Suppressor macrophage treated with lipopolysaccharide for 1 hour (primary cell): Measurements from ENCODE around the gene SCN2A.

Experiments
- DNase-seq, 3 donors: peaks; one replicate each; pipeline ENCODE4 v3.0.0-alpha.2; 2020 to 2022

Gene SCN2A

DNA sequence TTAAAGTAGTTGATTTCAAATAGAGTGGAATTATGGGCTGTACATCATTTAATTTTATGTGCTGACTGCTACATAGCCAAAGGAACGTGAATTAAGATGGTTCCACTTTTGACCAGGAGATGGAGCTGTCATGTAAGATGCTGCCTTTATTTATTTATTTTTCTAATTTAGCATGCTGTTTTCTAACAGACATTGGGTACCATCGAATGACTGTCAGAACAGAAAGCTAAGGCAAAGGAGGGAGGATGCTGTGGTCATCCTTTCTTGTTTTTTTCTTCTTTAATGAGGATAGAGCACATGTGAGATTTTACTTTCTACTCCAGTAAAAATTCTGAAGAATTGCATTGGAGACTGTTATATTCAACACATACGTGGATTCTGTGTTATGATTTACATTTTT is at the start of gene SCN2A:
SCN2A (plus strand) TSS at position 185 of the 400 bp plus-strand sequence. CDS start 56,410 bp downstream, outside the sequence.
- peak; percentile 46 to 63 (median 54) for DNase-seq

DNA sequence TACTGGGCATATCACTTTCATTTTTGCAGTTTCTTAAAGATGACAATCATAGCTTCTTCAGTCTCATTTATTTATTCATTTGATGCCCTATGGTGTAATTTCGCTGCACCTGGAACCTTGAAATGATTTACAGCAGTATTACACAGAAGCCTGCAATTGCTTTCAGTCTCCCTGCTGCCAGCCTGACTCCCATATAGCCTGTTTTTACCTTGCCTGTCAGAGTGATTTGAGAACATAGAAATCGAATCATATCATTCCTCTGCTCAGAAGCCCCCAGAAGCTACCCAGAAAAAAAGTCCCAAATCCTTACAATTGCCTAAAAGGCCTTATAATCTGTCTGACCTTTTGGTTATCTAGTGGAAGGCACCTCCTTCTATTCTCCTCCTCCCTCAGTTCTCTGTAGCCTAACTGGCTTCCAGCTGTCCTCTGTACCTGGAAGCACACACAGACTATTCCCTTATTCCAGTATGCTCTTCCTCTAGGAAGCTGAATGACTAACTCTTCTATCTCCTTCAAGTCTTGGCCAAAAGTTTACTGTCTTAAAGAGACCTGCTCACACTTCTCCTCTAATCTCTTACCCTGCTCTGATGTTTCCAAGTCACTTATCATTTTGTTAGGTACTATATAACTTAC is 48.0 kb upstream of the SCN2A start:
- DNase-seq: no peak

- DNase-seq: no peak
Observed at GRCh38 chr2:165192729-165193128, 46.5 kb upstream of the SCN2A start.

DNA sequence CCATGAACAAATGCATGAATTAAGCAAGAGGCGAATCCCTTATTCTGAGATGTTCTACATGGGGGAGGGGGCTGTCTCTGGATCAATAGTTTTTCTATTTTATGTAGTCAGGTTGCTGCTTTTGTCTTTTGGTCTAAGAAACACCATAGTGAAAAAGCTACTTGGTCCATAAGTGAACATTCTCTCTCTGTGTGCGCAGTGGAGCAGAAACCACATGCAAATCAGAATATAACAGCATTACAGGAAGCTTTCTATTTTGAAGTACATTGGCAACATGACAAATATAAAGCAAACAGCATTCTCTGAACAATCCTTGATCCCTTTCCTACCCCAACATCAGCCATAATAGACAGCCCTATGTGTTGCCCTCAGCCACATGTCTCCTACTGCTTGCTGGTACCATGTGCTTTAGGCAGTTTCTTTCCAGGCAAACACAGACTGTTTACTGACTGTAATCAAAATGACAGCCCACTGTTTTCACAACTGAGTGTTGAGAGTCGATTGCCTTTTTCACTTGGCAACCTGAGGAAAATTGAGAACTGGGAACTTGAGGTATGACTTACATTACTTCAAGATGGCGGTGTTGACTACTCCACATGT is 45.9 kb upstream of the SCN2A start:
- DNase-seq: no peak

- no peak for DNase-seq
Observed at GRCh38 chr2:165196411-165196810, 42.8 kb upstream of the SCN2A start.

DNA sequence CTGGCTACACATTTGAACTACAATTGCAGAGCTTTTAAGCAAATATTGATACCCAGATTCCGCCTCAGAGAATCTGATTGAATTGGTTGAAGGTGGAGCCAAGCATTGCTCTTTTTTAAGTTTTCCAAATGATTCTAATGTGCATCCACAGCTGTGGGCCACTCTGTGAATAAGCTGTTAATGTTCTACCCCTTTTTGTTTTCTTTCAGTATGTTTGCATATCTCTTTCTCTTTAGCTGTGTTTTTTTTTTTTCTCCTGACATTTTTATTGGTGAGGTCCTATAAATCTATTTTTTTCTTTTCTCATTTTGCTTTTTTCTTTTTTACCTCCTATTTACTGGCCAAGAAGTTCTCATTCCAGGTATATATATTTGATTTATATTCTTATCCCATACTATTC is 41.9 kb upstream of the SCN2A start:
- DNase-seq: no peak

DNA sequence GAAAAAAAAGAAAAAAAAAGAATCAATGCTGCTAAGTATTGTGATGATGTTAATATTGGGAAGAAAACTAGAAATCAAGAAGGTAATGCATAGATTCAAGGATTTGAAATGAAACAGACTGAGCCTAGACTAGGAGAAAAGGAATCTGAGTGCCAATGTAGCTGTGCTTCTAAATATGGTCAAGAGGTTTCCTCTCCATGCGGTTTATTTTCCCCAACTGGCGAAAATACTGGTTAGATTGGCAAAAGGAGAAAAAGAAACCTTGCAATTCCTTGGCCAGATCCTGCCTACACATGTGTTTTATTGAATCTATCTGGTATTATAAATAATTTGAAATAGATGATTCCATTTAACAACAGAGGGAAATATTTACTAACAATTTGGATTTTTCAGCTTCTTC is 41.0 kb upstream of the SCN2A start:
- DNase-seq: no peak

- DNase-seq: no peak
Observed at GRCh38 chr2:165202239-165202638, 37.0 kb upstream of the SCN2A start.

DNA sequence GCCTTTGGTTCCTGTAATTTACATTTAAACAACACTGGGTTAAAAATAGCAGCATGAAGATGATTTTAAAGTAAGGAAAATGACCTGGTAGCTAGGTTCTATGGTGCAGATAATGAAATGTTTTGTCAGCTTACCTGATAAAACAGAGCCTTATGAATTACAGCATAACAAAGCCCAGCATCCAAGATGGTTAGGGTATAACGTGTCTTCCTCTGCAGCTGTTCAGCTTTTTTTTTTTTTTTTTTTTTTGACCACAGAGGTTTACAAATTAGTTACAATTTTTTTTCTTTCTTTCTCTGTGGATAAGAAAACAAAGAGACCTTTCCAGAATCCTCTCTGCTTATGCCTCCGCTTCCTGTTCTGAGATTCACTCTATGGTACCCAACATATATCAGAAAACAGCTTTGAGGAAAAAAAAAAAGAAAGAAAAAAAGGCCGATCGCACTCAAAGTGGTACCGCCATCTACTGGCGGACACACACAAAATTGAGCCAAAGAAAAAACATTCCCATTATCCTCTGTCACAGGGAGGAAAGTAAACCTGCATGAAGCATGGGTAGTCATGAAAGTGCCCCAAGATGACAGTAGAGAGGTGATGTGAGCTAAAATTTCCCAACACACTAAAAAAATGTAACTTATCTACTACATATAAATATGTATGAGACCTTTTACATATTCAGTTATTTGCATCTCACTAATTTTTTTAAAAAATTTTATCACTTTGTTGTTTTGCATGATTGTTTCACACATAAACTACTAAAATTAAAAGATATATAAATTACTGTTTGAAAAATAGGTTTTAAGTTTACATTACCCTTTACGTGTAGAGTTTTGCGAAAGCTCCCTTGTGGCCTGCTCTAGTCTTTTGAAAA is 35.3 kb upstream of the SCN2A start, which contains the start of gene SCN3A:
SCN3A (minus strand) TSS at position 362 of the 871 bp plus-strand sequence. CDS start 27,656 bp downstream, outside the sequence.
- DNase-seq: peak; percentile 31 to 49 (median 49)

DNA sequence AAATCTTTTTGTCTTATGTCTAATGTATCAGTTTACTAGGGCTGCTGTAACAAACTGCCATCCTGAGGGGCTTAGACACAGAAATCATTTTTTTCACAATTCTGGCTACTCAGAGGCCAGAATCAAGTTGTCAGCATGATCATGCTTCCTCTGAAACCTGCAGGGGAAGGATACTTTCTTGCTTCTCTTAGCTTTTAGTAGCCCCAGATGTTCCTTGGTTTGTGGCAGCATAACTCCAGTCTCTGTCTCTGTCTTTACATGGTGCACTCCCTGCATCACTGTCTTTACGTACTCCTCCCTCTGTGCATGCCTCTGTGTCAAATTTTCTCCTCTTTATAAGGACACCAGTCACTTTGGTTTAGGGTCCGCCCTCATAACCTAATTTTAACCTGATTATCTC is 33.3 kb upstream of the SCN2A start:
- DNase-seq: no peak

DNA sequence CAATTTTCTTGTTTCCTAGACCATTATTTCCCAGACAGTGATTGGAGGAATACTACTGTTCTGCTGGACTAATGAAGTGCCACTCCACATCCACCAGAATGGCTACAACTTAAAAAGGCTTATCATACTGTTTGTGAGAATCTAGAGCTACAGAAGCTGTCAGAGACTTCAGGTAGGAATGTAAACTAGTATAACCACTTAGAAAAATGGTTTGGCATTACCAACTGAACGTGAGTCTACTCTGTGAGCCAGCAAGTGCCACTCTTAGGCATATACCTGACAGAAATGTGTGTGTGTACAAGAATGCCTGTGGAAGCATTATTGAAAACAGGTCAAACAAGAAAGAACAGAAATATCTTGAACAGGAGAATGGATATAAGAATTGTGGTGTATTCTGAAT is 31.1 kb upstream of the SCN2A start:
- DNase-seq: no peak

GRCh38 chr2:165214093-165214492 is 25.1 kb upstream of the SCN2A start:
- no peak for DNase-seq

DNA sequence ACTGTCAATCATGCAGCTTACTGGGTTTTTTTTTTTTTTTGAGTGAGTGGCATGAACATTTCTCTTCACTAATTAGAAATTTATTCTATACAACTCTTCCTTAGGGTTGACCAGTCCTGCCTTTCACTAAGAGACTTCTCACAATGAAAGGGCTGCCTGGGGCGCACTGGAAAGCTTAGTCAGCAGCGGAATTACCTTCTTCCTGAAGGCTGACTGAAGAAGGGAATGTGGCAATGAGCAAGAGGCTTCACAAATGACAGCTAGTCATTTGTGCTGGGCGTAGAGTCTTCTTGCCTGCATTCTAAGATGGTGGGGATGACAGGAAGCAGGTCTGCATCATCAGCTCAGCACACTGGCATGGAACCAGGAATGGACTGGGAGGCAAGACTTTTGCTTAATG is 19.7 kb upstream of the SCN2A start:
- no peak for DNase-seq

DNA sequence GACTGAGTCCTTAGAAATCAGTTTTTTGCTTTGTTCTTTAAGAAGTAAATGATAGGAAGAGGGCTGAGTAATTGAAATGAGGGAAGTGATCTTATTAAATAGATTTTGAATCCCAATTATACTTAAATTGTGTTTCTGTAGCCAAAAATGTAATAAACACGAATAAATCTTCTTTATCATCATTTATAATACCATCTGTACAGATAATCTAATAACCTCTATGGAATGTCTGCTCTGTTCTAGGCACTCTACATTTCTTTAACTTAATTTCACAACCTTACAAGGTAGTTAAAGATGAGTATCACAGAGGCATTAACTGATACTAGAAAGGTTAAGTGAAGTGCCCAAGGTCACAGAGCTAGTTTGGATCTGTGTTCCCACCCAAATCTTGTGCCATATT is 14.3 kb upstream of the SCN2A start:
- no peak for DNase-seq

DNA sequence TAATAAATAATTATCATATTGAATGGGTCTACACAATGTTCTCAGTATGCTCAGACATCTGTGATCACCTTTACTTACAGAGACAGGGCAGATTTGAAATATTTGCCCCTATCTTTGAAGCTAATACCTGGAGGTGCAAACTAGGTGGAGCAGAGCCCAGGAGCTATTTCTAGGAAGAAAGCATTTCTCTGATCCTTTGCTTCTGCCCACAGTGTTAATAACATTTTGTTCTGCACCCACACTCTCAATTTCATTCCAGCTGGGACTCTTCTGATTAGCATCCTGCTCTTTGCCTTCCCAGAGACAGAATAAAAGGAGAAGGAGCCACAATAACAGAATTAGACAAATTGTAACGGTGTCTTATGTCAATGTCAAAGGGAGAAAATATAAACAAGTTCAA is 11.6 kb upstream of the SCN2A start:
- DNase-seq: no peak

GRCh38 chr2:165237056-165237455 is 2.2 kb upstream of the SCN2A start:
- no peak for DNase-seq

GRCh38 chr2:165238295-165238694 is 919 bp upstream of the SCN2A start:
- peak in 2 of 3 donors; percentile 19 to 26 for DNase-seq

- DNase-seq: no peak
Observed at GRCh38 chr2:165239856-165240515, 772 bp downstream of the SCN2A start.

GRCh38 chr2:165240916-165241315 is 1.7 kb downstream of the SCN2A start:
- DNase-seq: no peak

- no peak for DNase-seq
Observed at GRCh38 chr2:165245081-165245793, 6.0 kb downstream of the SCN2A start.

DNA sequence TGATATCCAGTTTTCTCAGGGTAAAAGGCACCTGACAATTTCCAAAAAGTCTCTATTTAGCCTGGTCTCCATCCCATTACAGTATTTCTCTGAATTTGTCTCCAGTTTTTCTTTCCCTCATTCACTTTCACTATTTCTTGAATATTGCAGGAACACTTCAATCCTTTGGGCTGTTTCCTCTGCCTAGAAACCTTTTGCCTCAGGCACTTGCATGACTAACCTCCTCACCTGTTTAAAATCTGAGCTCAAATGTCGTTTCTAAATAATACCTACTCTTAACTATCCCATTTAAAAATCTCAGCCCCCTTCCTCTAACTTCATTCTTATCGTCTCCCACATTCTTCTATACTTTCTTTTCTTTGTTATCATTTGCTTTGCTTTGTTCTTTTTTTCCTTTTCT is 9.0 kb downstream of the SCN2A start:
- no peak for DNase-seq

DNA sequence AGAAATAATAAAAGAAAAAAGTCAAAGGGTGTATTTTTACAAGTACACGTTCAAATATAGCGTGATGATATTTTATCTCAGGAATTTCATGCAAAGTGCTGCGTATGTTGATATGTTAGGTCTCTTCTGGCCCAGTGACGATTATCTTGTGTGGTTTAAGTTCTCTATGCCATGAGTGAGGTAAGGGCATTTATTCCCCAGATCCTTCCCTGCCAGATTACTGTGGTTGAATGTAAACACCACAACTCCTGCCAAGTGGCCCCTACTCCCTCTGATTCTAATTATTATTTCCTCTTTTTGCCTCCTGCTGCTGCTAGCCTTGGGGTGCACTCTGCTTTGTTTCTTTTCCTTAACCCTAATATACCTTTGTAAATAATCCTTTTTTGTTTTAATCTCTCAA is 12.2 kb downstream of the SCN2A start:
- DNase-seq: no peak

DNA sequence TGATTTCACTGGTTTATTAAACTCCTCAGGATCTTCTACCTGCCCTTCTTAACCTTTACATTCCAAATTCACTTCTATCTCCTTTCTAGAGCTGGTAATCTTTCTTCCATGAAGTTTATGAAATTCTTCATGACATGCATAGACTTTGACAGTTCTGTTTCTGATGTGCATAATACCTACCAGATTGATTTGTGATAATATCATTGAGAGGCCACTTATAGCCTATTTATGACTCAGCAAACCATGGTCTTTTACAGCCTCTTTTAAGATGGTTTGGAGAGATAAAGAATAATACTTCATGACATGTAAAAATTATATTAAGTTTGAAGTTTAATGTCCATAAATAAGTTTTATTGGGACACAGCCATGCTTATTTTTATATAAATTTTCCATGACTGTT is 14.0 kb downstream of the SCN2A start:
- DNase-seq: no peak
